GM19328 (cell line): Measurements from ENCODE around the gene CABLES1.
"Not testable (repeated sequence)": the region's sequence is repeated elsewhere in the genome, so short reads cannot be mapped to it uniquely, and the experiment has no call there.

Experiments used
- ATAC-seq: cut with Tn5 transposase; IDR thresholded peaks from one replicate; pipeline ENCODE4 v1.9.1; 2021; ENCODE audit warnings: mild to moderate bottlenecking, moderate library complexity; ENCODE audit not compliant: unreplicated experiment

Gene CABLES1

GRCh38 chr18:23109163-23109562, 26.1 kb upstream of the CABLES1 start:
- ATAC-seq = not testable (repeated sequence)

- no peak for ATAC-seq
Observed at GRCh38 chr18:23113576-23113975, 21.7 kb upstream of the CABLES1 start.

- ATAC-seq = no peak
Observed at GRCh38 chr18:23114171-23114881, 21.0 kb upstream of the CABLES1 start.

- ATAC-seq = no peak
Observed at GRCh38 chr18:23114911-23115310, 20.4 kb upstream of the CABLES1 start.

- ATAC-seq = no peak
Observed at GRCh38 chr18:23115683-23116096, 19.6 kb upstream of the CABLES1 start.

GRCh38 chr18:23121133-23121532, 14.2 kb upstream of the CABLES1 start:
- no peak for ATAC-seq

GRCh38 chr18:23122334-23123229, 12.7 kb upstream of the CABLES1 start:
- ATAC-seq = no peak

- no peak for ATAC-seq
Observed at GRCh38 chr18:23126376-23127056, 8.8 kb upstream of the CABLES1 start.

GRCh38 chr18:23127090-23127489, 8.2 kb upstream of the CABLES1 start:
- ATAC-seq = no peak

- ATAC-seq = no peak
Observed at GRCh38 chr18:23129355-23130002, 5.8 kb upstream of the CABLES1 start.

- no peak for ATAC-seq
Observed at GRCh38 chr18:23131693-23132319, 3.5 kb upstream of the CABLES1 start.

GRCh38 chr18:23133860-23134779, 1.2 kb upstream of the CABLES1 start:
- peak; percentile 36 for ATAC-seq

- peak; percentile 36 for ATAC-seq
Observed at GRCh38 chr18:23135550-23136325, 453 bp downstream of the CABLES1 start.

GRCh38 chr18:23136326-23137096, 1.2 kb downstream of the CABLES1 start:
- ATAC-seq = peak; percentile 21

- no peak for ATAC-seq
Observed at GRCh38 chr18:23137097-23137635, 1.9 kb downstream of the CABLES1 start.

GRCh38 chr18:23137788-23138216, 2.5 kb downstream of the CABLES1 start:
- ATAC-seq = no peak

GRCh38 chr18:23138471-23138870, 3.2 kb downstream of the CABLES1 start:
- no peak for ATAC-seq
